CD8-positive, alpha-beta memory T cell (primary cell): ENCODE results near the gene FAM9C. TPM values are rescaled to one million over a fixed set of nuclear protein-coding genes. Genes with fewer than 3 reads are reported as not detected.
"Not testable (repeated sequence)": the region's sequence is repeated elsewhere in the genome, so short reads cannot be mapped to it uniquely, and the experiment has no call there.

Experiments
- CTCF ChIA-PET: fragments of 350-600 bp; sonication (Branson Sonifier 250); formaldehyde crosslinking; loops from one replicate; lab custom pipeline; 2021; ENCODE audit warnings: antibody characterized with exemption; lab: Charles Lee
- POLR2A ChIA-PET: fragments of 350-600 bp; sonication (Branson Sonifier 250); formaldehyde crosslinking; loops from one replicate; lab custom pipeline; 2021; ENCODE audit warnings: antibody characterized with exemption; lab: Charles Lee
- DNase-seq, 5 donors: peaks; one replicate each; pipeline versions ENCODE4 v3.0.0 to v3.0.0-alpha.2; 2020 to 2022; ENCODE audit warnings: mixed read lengths in 1 of 5
- H3K27ac ChIP-seq: one replicate; pipeline ENCODE4 v1.7.0; 2013; ENCODE audit warnings: low read depth, mild to moderate bottlenecking, low read length, moderate library complexity
- H3K27me3 ChIP-seq: 2 replicates; pipeline ENCODE4 v1.7.0; 2013; ENCODE audit warnings: low read length, mild to moderate bottlenecking; ENCODE audit not compliant: insufficient read depth, poor library complexity, severe bottlenecking
- H3K36me3 ChIP-seq: 2 replicates; pipeline ENCODE4 v1.7.0; 2013; ENCODE audit warnings: mild to moderate bottlenecking, low read length, moderate library complexity; ENCODE audit not compliant: insufficient read depth
- H3K4me1 ChIP-seq: 2 replicates; pipeline ENCODE4 v1.7.0; 2013; ENCODE audit warnings: mild to moderate bottlenecking, low read length, moderate library complexity; ENCODE audit not compliant: insufficient read depth
- H3K4me3 ChIP-seq: 2 replicates; pipeline ENCODE4 v1.7.0; 2013; ENCODE audit warnings: mild to moderate bottlenecking, low read length
- H3K9me3 ChIP-seq: 2 replicates; pipeline ENCODE4 v1.7.0; 2013; ENCODE audit warnings: mild to moderate bottlenecking, low read length
- H3K27ac Mint-ChIP-seq, 8 donors: one replicate each; pipeline ENCODE4 v1.8.0; 2020 to 2021; ENCODE audit warnings: mixed read lengths in 8 of 8, mild to moderate bottlenecking in 6 of 8, inconsistent platforms in 3 of 8, moderate library complexity in 3 of 8
- H3K27me3 Mint-ChIP-seq, 2 donors: one replicate each; pipeline ENCODE4 v1.8.0; 2020 to 2021; ENCODE audit warnings: mixed read lengths in 2 of 2, mild to moderate bottlenecking in 1 of 2, moderate library complexity in 1 of 2
- H3K36me3 Mint-ChIP-seq, 3 donors: one replicate each; pipeline ENCODE4 v1.8.0; 2020 to 2021; ENCODE audit warnings: mixed read lengths in 3 of 3, inconsistent platforms in 1 of 3, mild to moderate bottlenecking in 1 of 3
- H3K4me1 Mint-ChIP-seq, 3 donors: one replicate each; pipeline ENCODE4 v1.8.0; 2020 to 2021; ENCODE audit warnings: mixed read lengths in 3 of 3, inconsistent platforms in 1 of 3, mild to moderate bottlenecking in 1 of 3
- H3K4me3 Mint-ChIP-seq, 7 donors: one replicate each; pipeline ENCODE4 v1.8.0; 2020 to 2021; ENCODE audit warnings: mixed read lengths in 7 of 7, mild to moderate bottlenecking in 6 of 7, moderate library complexity in 4 of 7, inconsistent platforms in 2 of 7
- H3K9me3 Mint-ChIP-seq, 5 donors: one replicate each; pipeline ENCODE4 v1.8.0; 2020 to 2022; ENCODE audit warnings: mixed read lengths in 5 of 5, mild to moderate bottlenecking in 3 of 5, moderate library complexity in 2 of 5, inconsistent platforms in 1 of 5
- polyA plus RNA-seq: library from polyadenylated mRNA; unstranded; fragments of 300-500 nt; fragmentation: Illumina TruSeq; gene quantifications from one replicate; pipeline ENCODE4 v1.2.3, GENCODE V29; 2021
- total RNA-seq, 2 experiments: library from RNA; stranded (reverse); gene quantifications; one replicate each; pipeline ENCODE4 v1.2.3, GENCODE V29; 2021

Gene FAM9C
- total and polyA plus RNA-seq, 3 experiments from 2014 or later, result not detected

DNA sequence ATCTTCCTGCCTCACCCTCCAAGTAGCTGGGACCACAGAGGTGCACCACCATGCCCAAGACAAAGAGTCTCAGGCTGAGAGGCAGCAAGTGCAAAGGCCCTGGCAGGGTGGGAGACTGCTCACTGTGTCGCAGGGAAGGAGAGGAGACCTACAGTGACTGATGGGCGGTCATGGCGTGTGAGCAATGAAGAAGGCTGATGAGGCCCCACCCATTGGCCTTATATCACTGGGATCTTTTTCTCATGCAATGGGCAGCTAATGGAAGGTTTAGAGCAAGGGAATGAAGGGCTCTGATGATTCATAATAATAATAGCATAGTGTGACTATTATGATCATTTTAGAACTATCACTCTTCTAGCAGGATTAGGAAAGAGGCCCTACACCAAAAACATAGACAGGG lies 20.9 kb downstream of the FAM9C start:
- Mint-ChIP-seq H3K4me3 (peak overlapping the region in 1 of 7 donors; percentile 13), H3K9me3 (no peaks in the 10 kb centered on the region), H3K4me1 (peaks cover 50 to 61% (median 57%) of the 10 kb centered on the region in 3 donors), H3K27ac (peak overlapping the region in 7 of 8 donors; percentile 21 to 73 (median 49)), H3K36me3 (peaks cover 0 to 2% (median 0%) of the 10 kb centered on the region in 3 donors), H3K27me3 (peaks cover 0 to 9% of the 10 kb centered on the region in 2 donors)
- no peaks in the 10 kb centered on the region for H3K36me3 ChIP-seq
- H3K4me1 ChIP-seq, result peaks cover 62% of the 10 kb centered on the region
- no peak overlapping the region for H3K4me3 ChIP-seq
- CTCF ChIA-PET, result interaction anchor here (0.6 to 1.8 kb wide), 3 partner anchors 9 to 77 kb away, joined by 3 to 5 read pairs (median 3); no protein-coding TSS in a partner anchor
- DNase-seq, result no peak
- H3K9me3 ChIP-seq, result no peaks in the 10 kb centered on the region
- no peak overlapping the region for H3K27ac ChIP-seq
- H3K27me3 ChIP-seq, result no peaks in the 10 kb centered on the region
- POLR2A ChIA-PET, result interaction anchor here (0.6 to 1.4 kb wide), 2 partner anchors 22 to 48 kb away, joined by 3 to 5 read pairs; no protein-coding TSS in a partner anchor

DNA sequence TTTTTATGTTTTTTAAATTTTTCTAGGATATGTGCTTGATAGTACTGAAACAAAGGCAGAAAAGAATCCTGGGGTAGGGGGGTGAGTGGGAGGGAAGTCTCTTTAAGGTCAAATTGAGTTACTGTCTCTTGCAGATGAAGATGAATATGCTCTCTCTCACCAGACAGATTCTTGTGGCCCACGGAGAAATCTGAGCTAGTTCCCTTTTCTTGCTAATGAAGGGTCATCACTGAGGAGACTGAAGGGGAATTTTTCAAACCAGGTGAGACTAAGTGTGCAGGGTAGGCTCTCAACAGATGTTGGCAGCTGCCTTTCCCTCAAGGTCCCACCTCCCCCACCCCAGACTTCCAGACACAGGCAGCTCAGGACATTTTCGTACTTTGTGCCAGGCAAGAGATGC lies 21.5 kb downstream of the FAM9C start:
- Histone ChIP-seq H3K4me3 (no peak overlapping the region), H3K36me3 (no peaks in the 10 kb centered on the region), H3K9me3 (no peaks in the 10 kb centered on the region), H3K4me1 (peaks cover 56% of the 10 kb centered on the region), H3K27me3 (no peaks in the 10 kb centered on the region), H3K27ac (no peak overlapping the region)
- Mint-ChIP-seq H3K27me3 (peaks cover 0 to 9% of the 10 kb centered on the region in 2 donors), H3K9me3 (no peaks in the 10 kb centered on the region), H3K36me3 (peaks cover 0 to 2% (median 1%) of the 10 kb centered on the region in 3 donors), H3K27ac (peak overlapping the region in 1 of 8 donors; percentile 79), H3K4me3 (peak overlapping the region in 1 of 7 donors; percentile 7), H3K4me1 (peaks cover 44 to 56% (median 52%) of the 10 kb centered on the region in 3 donors)
- no peak for DNase-seq
- ChIA-PET CTCF (interaction anchor here (1.4 to 1.8 kb wide), 3 partner anchors 8 to 77 kb away, joined by 3 to 5 read pairs (median 3); no protein-coding TSS in a partner anchor), POLR2A (interaction anchor here (0.6 to 1.4 kb wide), 3 partner anchors 21 to 53 kb away, joined by 3 to 5 read pairs (median 3); no protein-coding TSS in a partner anchor)

DNA sequence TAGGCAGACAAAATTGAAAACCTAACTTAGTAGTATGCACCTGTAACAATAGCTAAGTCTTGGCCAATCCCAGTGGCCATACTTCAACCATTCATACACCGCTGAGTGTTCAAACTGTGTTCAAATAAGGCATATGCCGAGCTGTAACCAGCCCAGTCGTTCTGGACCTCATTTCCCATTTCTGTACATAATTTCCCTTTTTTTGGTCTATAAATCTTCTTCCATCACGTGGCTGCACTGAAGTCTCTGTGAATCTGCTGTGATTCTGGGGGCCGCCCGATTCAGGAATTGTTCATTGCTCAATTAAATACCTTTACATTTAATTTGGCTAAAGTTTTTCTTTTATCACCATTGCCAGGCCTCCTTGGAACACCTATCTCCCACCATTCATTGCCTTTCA lies 27.7 kb downstream of the FAM9C start:
- Mint-ChIP-seq H3K27me3 (peaks cover 0 to 12% of the 10 kb centered on the region in 2 donors), H3K4me1 (peaks cover 25 to 61% (median 55%) of the 10 kb centered on the region in 3 donors)
- H3K4me1 ChIP-seq, result peaks cover 26% of the 10 kb centered on the region
- H3K27ac ChIP-seq, H3K9me3 ChIP-seq, POLR2A ChIA-PET, H3K4me3 ChIP-seq, H3K36me3 Mint-ChIP-seq, H3K9me3 Mint-ChIP-seq, DNase-seq, H3K27me3 ChIP-seq, H3K4me3 Mint-ChIP-seq, H3K27ac Mint-ChIP-seq, H3K36me3 ChIP-seq, CTCF ChIA-PET: not testable (repeated sequence)

DNA sequence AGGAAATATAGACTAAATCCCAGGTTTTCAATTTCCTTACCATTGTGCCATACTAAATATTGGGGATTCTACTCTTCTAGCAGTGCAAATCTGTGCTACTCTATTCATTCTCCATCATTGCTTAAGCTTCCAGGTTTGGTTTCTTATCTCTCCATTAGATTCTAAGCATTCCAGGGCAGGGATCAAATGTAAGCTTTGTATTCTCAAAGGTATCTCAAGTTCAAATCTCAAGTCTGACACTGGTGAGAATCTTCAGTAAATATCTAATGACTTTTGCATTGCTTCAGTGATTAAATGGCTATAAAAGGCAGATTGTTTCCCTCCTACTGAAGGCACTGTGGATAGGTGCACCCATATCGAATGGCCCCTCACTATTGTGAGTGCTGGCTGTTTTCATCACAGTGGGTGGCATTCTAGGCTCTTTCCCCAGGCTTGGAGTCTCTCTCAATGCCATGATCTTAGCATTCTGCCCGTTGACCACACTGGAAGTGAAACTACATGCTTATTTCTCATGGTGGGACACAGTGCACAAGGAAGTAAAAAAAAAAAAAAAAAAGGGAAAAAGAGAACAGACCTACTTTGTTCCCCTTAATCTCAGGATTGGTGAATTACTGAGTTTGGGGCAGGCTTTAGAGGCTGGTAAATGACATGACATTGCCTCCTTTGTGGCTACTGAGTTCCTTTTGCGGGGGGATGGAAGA lies 28.7 kb downstream of the FAM9C start:
- Mint-ChIP-seq H3K36me3 (peaks cover 0 to 4% (median 0%) of the 10 kb centered on the region in 3 donors), H3K4me1 (peaks cover 27 to 63% (median 60%) of the 10 kb centered on the region in 3 donors), H3K27ac (peak overlapping the region in 4 of 8 donors; percentile 43 to 59 (median 48)), H3K27me3 (peaks cover 0 to 21% of the 10 kb centered on the region in 2 donors), H3K4me3 (peak overlapping the region in 3 of 7 donors; percentile 10 to 48 (median 47)), H3K9me3 (no peaks in the 10 kb centered on the region)
- Histone ChIP-seq H3K9me3 (no peaks in the 10 kb centered on the region), H3K27me3 (no peaks in the 10 kb centered on the region), H3K4me1 (peaks cover 26% of the 10 kb centered on the region), H3K4me3 (no peak overlapping the region), H3K27ac (no peak overlapping the region), H3K36me3 (no peaks in the 10 kb centered on the region)
- ChIA-PET POLR2A (interaction anchor here (0.6 to 0.7 kb wide), 2 partner anchors 31 to 61 kb away, joined by 4 read pairs; no protein-coding TSS in a partner anchor), CTCF (interaction anchor here (0.7 to 1.8 kb wide), 2 partner anchors 8 to 10 kb away, joined by 3 to 5 read pairs; no protein-coding TSS in a partner anchor)
- no peak for DNase-seq

DNA sequence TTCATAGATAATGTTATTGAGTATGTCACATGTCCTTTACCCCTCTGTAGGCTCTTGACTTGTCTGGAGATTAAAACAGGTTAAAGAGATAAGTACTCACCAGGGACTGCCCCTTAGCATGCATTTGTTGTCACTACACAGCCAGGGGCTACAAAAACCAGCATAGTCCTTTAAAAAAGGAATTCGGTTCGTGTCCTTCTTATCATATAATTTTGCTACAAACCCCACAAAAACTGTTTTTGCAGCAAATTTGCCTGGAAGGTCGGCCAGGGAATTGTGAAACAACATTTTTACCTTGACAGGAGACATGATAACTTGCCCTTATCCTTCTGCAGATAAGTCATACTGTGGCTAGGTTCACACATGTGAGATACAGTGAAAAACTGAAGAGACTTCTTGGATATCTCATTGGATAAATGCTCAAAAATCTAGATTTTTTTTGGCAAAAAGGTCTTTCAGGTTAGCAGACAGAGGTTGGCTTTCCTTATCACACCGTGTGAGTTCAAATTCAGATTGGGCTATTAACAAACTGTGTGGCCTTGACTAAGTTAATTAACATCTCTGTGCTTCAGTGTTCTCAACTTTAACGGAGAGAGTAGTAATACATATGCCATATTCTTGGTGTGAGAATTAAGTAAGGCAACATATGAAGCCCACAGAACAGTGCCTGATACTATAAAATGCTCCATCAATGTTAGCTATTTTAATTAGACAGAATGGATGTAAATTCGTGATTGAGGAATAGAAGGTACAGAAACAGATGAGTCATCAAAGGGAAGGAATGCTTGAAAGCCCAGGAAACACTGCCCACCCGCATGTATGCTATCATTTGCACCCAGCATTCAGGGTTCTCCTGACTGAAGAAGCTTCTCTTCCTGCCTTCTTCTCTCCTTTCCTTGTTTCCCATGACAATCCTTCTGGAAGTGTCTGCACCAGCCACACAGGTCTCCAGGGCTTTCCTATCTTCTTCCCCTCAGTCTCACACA lies 30.0 kb downstream of the FAM9C start:
- ChIA-PET CTCF (interaction anchor here (1.2 to 1.8 kb wide), 6 partner anchors 9 to 77 kb away, joined by 3 to 8 read pairs (median 4); no protein-coding TSS in a partner anchor), POLR2A (interaction anchor here (0.6 to 3.6 kb wide), 8 partner anchors 14 to 78 kb away, joined by 3 to 18 read pairs (median 4); no protein-coding TSS in a partner anchor)
- peaks cover 26% of the 10 kb centered on the region for H3K4me1 ChIP-seq
- peak overlapping the region; percentile 51 for H3K27ac ChIP-seq
- no peaks in the 10 kb centered on the region for H3K36me3 ChIP-seq
- no peak for DNase-seq
- Mint-ChIP-seq H3K27me3 (peaks cover 0 to 22% of the 10 kb centered on the region in 2 donors), H3K4me3 (peak overlapping the region in 3 of 7 donors; percentile 4 to 48 (median 46)), H3K36me3 (peaks cover 0 to 4% (median 0%) of the 10 kb centered on the region in 3 donors), H3K9me3 (no peaks in the 10 kb centered on the region), H3K4me1 (peaks cover 27 to 66% (median 66%) of the 10 kb centered on the region in 3 donors), H3K27ac (peak overlapping the region; percentile 19 to 94 (median 83))
- no peak overlapping the region for H3K4me3 ChIP-seq
- H3K27me3 ChIP-seq, result no peaks in the 10 kb centered on the region
- H3K9me3 ChIP-seq, result no peaks in the 10 kb centered on the region

DNA sequence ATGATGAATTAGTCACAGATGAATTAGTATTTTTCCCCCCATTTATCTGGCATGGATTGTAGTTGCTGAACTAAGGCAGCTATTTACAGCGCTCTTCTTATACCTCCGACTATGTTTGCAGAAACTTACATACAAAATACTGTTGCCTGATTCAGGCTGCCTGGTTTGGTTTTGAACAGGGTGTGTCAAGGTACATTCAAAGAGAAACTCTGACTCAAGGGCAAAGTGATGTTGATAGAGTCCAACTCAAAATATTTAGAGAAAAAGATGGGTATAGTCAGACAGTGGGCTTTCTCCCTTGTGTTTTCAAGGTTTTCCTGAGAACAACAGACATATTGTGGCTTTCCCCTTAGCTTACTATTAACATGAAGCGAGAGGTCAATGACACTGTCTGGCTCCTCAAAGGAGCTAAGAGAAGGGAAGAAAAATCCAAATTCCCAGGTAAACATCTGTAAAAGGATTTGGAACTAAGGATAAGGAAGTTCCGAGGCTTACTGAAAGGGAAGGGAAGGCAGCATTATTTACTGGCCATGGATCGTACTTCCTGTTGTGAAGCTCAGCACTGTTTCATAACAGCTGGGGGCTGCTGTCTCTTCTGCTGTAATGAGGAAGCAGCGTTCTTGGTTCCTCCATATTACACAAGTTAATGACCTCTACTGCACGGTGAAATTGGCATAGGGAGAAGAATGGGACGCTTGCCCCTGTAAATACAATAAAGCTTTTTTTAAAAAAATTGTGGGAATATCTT lies 30.9 kb downstream of the FAM9C start:
- no peaks in the 10 kb centered on the region for H3K9me3 Mint-ChIP-seq
- Histone ChIP-seq H3K27me3 (no peaks in the 10 kb centered on the region), H3K4me3 (peak overlapping the region; percentile 34), H3K9me3 (no peaks in the 10 kb centered on the region), H3K36me3 (no peaks in the 10 kb centered on the region), H3K27ac (peak overlapping the region; percentile 51), H3K4me1 (peaks cover 33% of the 10 kb centered on the region)
- peaks cover 27 to 71% (median 66%) of the 10 kb centered on the region in 3 donors for H3K4me1 Mint-ChIP-seq
- POLR2A ChIA-PET, result interaction anchor here (0.6 to 3.6 kb wide), 10 partner anchors 11 to 79 kb away, joined by 3 to 18 read pairs (median 4); partner anchors contain the start of gene TMSB4X
- CTCF ChIA-PET, result interaction anchor here (1.2 to 1.8 kb wide), 7 partner anchors 10 to 78 kb away, joined by 3 to 8 read pairs (median 4); no protein-coding TSS in a partner anchor
- peaks cover 0 to 4% (median 0%) of the 10 kb centered on the region in 3 donors for H3K36me3 Mint-ChIP-seq
- peak in 2 of 5 donors; percentile 18 to 30 for DNase-seq
- peak overlapping the region; percentile 1 to 48 (median 18) for H3K4me3 Mint-ChIP-seq
- H3K27me3 Mint-ChIP-seq, result peaks cover 0 to 22% of the 10 kb centered on the region in 2 donors
- peak overlapping the region; percentile 19 to 94 (median 83) for H3K27ac Mint-ChIP-seq
